Adrenal gland (tissue), 12 donors: ENCODE measurements around the gene CD34. TPM values are rescaled to one million over a fixed set of nuclear protein-coding genes. Genes with fewer than 3 reads are reported as not detected.

ENCODE experiments used
- DNase-seq, 7 donors: peaks; one replicate each; pipeline ENCODE4 v3.0.0-alpha.2; 2019 to 2020
- H3K27ac ChIP-seq, 5 donors: fragments of 200-600 bp; sonication (generic) in 4 of 5; 1 replicate in 3 of 5; 2 replicates in 2 of 5; pipeline versions ENCODE4 v1.5.1 to v1.8.0; 2016 to 2020; ENCODE audit warnings: mild to moderate bottlenecking in 1 of 5
- H3K27me3 ChIP-seq: fragments of 200-600 bp; 2 replicates; pipeline ENCODE4 v1.8.0; 2021
- H3K36me3 ChIP-seq, 2 donors: fragments of 200-600 bp; replicated peaks in 1 of 2; 1 replicate in 1 of 2; 2 replicates in 1 of 2; pipeline versions ENCODE4 v1.5.1 to v1.8.0; 2018 to 2022
- H3K4me1 ChIP-seq, 2 donors: fragments of 200-600 bp; replicated peaks in 1 of 2; 1 replicate in 1 of 2; 2 replicates in 1 of 2; pipeline versions ENCODE4 v1.5.1 to v1.8.0; 2018 to 2021
- H3K4me3 ChIP-seq, 4 donors: fragments of 200-600 bp; sonication (generic) in 3 of 4; one replicate each; pipeline ENCODE4 v1.5.1; 2016 to 2018
- H3K9me3 ChIP-seq, 3 donors: fragments of 200-600 bp; sonication (generic) in 1 of 3; replicated peaks in 1 of 3; 1 replicate in 2 of 3; 2 replicates in 1 of 3; pipeline versions ENCODE4 v1.5.1 to v1.8.0; 2016 to 2021
- POLR2A ChIP-seq, 2 donors: fragments of 450-650 bp; IDR thresholded peaks; one replicate each; pipeline ENCODE4 v1.6.1; 2017; ENCODE audit warnings: antibody characterized with exemption in 2 of 2, mild to moderate bottlenecking in 2 of 2, moderate library complexity in 1 of 2
- WGBS, 4 donors: extraction: QIAGEN DNeasy Blood & Tissue Kit in 2 of 4; methylation state at CpG; one replicate each; pipeline versions ENCODE4 v1.1.5 to v1.1.7; 2013 to 2017; 5-methylcytosine and 5-hydroxymethylcytosine counted together
- intact Hi-C, 2 donors: fragments of 100-400 bp; cut with DNase I; formaldehyde crosslinking; loops; one replicate each; pipeline versions ENCODE4 v1.14.1 to v1.15.0; 2022 to 2023
- polyA plus RNA-seq, 3 donors: library from polyadenylated mRNA; stranded (reverse); fragments of 200-250 nt in 2 of 3; fragments of 350-450 nt in 1 of 3; fragmentation: Illumina TruSeq in 1 of 3; extraction: RNeasy Lipid Tissue Mini Kit (QIAGEN cat#74804) in 1 of 3; gene quantifications; one replicate each; pipeline ENCODE4 v1.2.3, GENCODE V29; 2013 to 2014
- total RNA-seq, 9 donors: library from RNA; depleted of rRNA in 4 of 9; stranded (reverse); fragments of >200 nt in 4 of 9; fragments of 120-200 nt in 1 of 9; fragmentation: NEBNext Ultra II Directional in 1 of 9; extraction: Animal tissue kit (Norgen Biotek cat#: 25700) in 1 of 9; gene quantifications; one replicate each; pipeline versions ENCODE4 v1.1.0 to v1.2.4, GENCODE V29; 2013 to 2023
- TF ChIP-seq, protein P1 (sequence below), 6 experiments: fragments of 450-650 bp in 4 of 6; fragments of 200-600 bp in 2 of 6; sonication (generic) in 1 of 6; IDR thresholded peaks; 1 replicate in 5 of 6; 2 replicates in 1 of 6; pipeline versions ENCODE4 v1.5.1 to v1.8.0; 2016 to 2021; ENCODE audit warnings: antibody characterized with exemption in 6 of 6, mild to moderate bottlenecking in 2 of 6, moderate library complexity in 1 of 6
- donor health status: healthy with polysubstance abuse.
- donor health status: Bipolar disorder and iron deficiency.
- donor health status: DM: yes; HTN: yes; CAD: no.
- donor health status: DM: no; HTN: no; CAD: no.
- donor health status: DM: no; HTN: no; CAD: no.
- donor health status: DM: yes; HTN: yes; CAD: no.

Gene CD34
- total and polyA plus RNA-seq, 12 donors = 9.0 to 48.6 (median 28.1) TPM

- H3K27ac ChIP-seq = peak overlapping the region in 4 of 5 donors; percentile 36 to 79 (median 62)
- H3K36me3 ChIP-seq = no peaks in the 10 kb centered on the region
- intact Hi-C loops = no loop called here
- no peaks in the 10 kb centered on the region for H3K9me3 ChIP-seq
- no peaks in the 10 kb centered on the region for H3K27me3 ChIP-seq
- DNase-seq = peak in 4 of 7 donors; percentile 47 to 70 (median 64)
- no peak for TF ChIP-seq POLR2A (IDR thresholded peaks at IDR 0.05)
- TF ChIP-seq, protein P1, sequence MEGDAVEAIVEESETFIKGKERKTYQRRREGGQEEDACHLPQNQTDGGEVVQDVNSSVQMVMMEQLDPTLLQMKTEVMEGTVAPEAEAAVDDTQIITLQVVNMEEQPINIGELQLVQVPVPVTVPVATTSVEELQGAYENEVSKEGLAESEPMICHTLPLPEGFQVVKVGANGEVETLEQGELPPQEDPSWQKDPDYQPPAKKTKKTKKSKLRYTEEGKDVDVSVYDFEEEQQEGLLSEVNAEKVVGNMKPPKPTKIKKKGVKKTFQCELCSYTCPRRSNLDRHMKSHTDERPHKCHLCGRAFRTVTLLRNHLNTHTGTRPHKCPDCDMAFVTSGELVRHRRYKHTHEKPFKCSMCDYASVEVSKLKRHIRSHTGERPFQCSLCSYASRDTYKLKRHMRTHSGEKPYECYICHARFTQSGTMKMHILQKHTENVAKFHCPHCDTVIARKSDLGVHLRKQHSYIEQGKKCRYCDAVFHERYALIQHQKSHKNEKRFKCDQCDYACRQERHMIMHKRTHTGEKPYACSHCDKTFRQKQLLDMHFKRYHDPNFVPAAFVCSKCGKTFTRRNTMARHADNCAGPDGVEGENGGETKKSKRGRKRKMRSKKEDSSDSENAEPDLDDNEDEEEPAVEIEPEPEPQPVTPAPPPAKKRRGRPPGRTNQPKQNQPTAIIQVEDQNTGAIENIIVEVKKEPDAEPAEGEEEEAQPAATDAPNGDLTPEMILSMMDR (IDR thresholded peaks at IDR 0.05) = no peak
- 25 to 32% (median 27%) methylated on average over 5 to 6 of the region's 6 CpGs for WGBS, 4 donors
- no peak overlapping the region for H3K4me3 ChIP-seq
- peaks cover 19 to 75% of the 10 kb centered on the region in 2 donors for H3K4me1 ChIP-seq
Measured at GRCh38 chr1:207845109-207845508, 65.8 kb downstream of the CD34 start.

- intact Hi-C loops = no loop called here
- Histone ChIP-seq H3K27ac (peak overlapping the region in 2 of 5 donors; percentile 72 to 79), H3K36me3 (no peaks in the 10 kb centered on the region), H3K4me3 (no peak overlapping the region), H3K4me1 (peaks cover 19 to 67% of the 10 kb centered on the region in 2 donors), H3K9me3 (no peaks in the 10 kb centered on the region), H3K27me3 (no peaks in the 10 kb centered on the region)
- TF ChIP-seq, protein P1 (IDR thresholded peaks at IDR 0.05) = no peak
- no peak for TF ChIP-seq POLR2A (IDR thresholded peaks at IDR 0.05)
- peak in 1 of 7 donors; percentile 62 for DNase-seq
- WGBS, 4 donors = 40 to 50% (median 43%) methylated on average over 2 of the region's 2 CpGs
Measured at GRCh38 chr1:207844371-207844770, 66.6 kb downstream of the CD34 start.

DNA sequence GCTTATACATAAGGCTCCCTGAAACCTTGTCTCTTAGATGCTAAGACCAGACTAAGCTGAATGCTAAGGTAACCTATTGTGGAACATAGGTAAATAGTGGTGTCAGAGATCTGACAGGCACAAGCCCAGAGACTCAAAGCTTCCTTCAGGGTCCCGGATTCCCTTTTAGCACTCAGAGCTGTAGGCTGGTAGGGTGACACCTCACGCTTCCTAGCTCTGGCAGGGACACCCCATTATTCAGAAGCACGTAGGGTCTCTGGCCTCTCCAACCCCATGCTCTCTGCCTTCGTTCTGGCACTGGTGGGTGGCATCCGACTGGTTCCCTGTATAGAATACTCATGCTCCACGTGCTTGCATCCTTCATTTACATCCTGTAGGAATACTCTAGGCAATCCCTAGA is 68.4 kb downstream of the CD34 start:
- intact Hi-C loops = no loop called here
- Histone ChIP-seq H3K27ac (no peak overlapping the region), H3K36me3 (no peaks in the 10 kb centered on the region), H3K9me3 (no peaks in the 10 kb centered on the region), H3K4me3 (no peak overlapping the region), H3K27me3 (no peaks in the 10 kb centered on the region), H3K4me1 (peaks cover 23 to 66% of the 10 kb centered on the region in 2 donors)
- TF ChIP-seq, protein P1 (IDR thresholded peaks at IDR 0.05) = no peak
- TF ChIP-seq POLR2A (IDR thresholded peaks at IDR 0.05) = no peak
- WGBS, 4 donors = 90 to 96% (median 92%) methylated on average over 6 of the region's 6 CpGs
- DNase-seq = no peak

- WGBS, 4 donors = 72 to 80% (median 76%) methylated on average over 4 of the region's 4 CpGs
- H3K9me3 ChIP-seq = no peaks in the 10 kb centered on the region
- intact Hi-C loops = no loop called here
- no peaks in the 10 kb centered on the region for H3K36me3 ChIP-seq
- DNase-seq = no peak
- TF ChIP-seq POLR2A (IDR thresholded peaks at IDR 0.05) = no peak
- TF ChIP-seq, protein P1 (IDR thresholded peaks at IDR 0.05) = no peak
- H3K4me1 ChIP-seq = peaks cover 27 to 66% of the 10 kb centered on the region in 2 donors
- no peaks in the 10 kb centered on the region for H3K27me3 ChIP-seq
- no peak overlapping the region for H3K4me3 ChIP-seq
- H3K27ac ChIP-seq = no peak overlapping the region
Measured at GRCh38 chr1:207841901-207842300, 69.0 kb downstream of the CD34 start.
